Transverse colon (tissue), 4 donors: ENCODE measurements around the gene PNMA6F.

Source experiments
- POLR2AphosphoS5 ChIP-seq, 3 donors: sonication (generic); formaldehyde crosslinking; IDR thresholded peaks; one replicate each; pipeline ENCODE4 v1.6.1; 2016; ENCODE audit warnings: antibody characterized with exemption in 3 of 3
- TF ChIP-seq, protein P1 (sequence below), 5 experiments: fragments of 200-600 bp in 3 of 5; fragments of 450-650 bp in 2 of 5; sonication (generic) in 3 of 5; IDR thresholded peaks; 1 replicate in 2 of 5; 2 replicates in 3 of 5; pipeline ENCODE4 v1.5.1; 2016 to 2017; ENCODE audit warnings: antibody characterized with exemption in 5 of 5, inconsistent platforms in 3 of 5, mild to moderate bottlenecking in 2 of 5, moderate library complexity in 1 of 5

DNA sequence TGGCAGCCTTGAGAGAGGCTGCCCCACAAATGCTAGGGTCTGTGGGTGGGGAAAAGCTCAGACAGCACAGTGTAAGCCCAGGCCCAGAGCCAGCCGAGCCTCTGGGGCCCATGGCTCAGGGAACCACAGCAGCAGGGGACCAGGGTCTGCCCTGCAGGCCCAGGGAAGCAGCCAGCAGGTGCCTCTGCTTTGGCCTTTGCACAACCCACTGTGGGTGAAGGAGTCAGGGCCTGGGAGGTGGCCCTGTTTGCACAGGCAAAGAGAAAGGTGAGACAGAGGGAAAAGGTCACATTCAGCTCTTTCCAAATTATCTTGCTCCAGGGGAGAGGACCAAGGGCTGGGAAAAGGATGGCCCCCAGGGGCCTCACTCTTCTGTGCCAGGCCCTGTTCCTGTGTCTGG is 8.7 kb downstream of the PNMA6F start:
- no peak for TF ChIP-seq POLR2AphosphoS5 (IDR thresholded peaks at IDR 0.05)
- TF ChIP-seq, protein P1, sequence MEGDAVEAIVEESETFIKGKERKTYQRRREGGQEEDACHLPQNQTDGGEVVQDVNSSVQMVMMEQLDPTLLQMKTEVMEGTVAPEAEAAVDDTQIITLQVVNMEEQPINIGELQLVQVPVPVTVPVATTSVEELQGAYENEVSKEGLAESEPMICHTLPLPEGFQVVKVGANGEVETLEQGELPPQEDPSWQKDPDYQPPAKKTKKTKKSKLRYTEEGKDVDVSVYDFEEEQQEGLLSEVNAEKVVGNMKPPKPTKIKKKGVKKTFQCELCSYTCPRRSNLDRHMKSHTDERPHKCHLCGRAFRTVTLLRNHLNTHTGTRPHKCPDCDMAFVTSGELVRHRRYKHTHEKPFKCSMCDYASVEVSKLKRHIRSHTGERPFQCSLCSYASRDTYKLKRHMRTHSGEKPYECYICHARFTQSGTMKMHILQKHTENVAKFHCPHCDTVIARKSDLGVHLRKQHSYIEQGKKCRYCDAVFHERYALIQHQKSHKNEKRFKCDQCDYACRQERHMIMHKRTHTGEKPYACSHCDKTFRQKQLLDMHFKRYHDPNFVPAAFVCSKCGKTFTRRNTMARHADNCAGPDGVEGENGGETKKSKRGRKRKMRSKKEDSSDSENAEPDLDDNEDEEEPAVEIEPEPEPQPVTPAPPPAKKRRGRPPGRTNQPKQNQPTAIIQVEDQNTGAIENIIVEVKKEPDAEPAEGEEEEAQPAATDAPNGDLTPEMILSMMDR (IDR thresholded peaks at IDR 0.05), result no peak
